Measurements from ENCODE around the gene BRD3OS.

- TF ChIP-seq CTCF (IDR thresholded peaks at IDR 0.05; ENCODE audit: extremely low read depth in 1 of 2, insufficient read depth in 1 of 2, low read depth in 1 of 2, low read length in 2 of 2) (no peak), FOS (IDR thresholded peaks at IDR 0.05; ENCODE audit: borderline replicate concordance, insufficient read depth, low read length) (no peak), EZH2 (IDR thresholded peaks at IDR 0.05; ENCODE audit: borderline replicate concordance, low read depth, low read length, severe bottlenecking) (no peak)
Observed at GRCh38 chr9:133991214-133991921, 33.9 kb upstream of the BRD3OS start.
